ENCODE data around the gene COL27A1. TPM values are rescaled to one million over a fixed set of nuclear protein-coding genes. Genes with fewer than 3 reads are reported as not detected.

The COL27A1 gene
- total RNA-seq, 1 experiment from 2014 or later: 20.1 TPM

DNA sequence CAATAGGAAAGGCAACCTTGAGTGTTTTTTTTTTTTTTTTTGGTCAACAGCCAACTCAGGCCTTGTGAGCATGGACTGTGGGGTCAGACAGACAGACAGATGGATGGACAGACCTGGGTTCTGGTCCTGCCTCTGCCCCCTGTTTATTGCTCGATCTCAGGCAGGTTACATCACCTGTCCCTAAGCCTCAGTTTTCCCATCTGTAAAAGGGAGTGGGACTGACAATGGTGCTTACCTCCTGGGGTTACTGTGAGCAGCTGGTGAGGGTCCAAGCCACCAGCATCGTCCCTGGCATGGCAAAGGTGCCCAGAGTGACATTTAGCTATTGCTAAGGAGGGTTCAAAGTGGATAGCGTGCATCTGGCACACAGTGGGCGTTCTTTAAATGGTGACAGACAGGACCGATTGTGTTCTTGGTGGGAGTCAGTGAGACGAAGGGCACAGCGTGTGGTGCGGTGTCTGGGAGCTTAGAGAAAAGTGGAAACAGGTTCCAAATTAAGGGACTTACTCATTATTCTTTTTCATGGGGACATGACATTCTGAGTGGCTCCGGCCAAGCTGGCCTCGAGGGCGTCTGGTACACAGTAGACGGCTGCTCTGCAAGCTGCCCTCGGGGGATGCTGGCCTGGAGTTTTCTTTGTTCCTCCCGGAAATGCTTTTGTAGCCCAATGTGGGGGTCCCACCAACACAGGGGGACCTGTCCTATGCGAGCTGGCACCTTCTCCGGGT is 72.1 kb downstream of the COL27A1 start:
- CTCF ChIA-PET: no interaction called here
- no peaks in the 10 kb centered on the region for H3K27me3 Mint-ChIP-seq (ENCODE audit: unreplicated experiment)
- TF ChIP-seq, protein P1, sequence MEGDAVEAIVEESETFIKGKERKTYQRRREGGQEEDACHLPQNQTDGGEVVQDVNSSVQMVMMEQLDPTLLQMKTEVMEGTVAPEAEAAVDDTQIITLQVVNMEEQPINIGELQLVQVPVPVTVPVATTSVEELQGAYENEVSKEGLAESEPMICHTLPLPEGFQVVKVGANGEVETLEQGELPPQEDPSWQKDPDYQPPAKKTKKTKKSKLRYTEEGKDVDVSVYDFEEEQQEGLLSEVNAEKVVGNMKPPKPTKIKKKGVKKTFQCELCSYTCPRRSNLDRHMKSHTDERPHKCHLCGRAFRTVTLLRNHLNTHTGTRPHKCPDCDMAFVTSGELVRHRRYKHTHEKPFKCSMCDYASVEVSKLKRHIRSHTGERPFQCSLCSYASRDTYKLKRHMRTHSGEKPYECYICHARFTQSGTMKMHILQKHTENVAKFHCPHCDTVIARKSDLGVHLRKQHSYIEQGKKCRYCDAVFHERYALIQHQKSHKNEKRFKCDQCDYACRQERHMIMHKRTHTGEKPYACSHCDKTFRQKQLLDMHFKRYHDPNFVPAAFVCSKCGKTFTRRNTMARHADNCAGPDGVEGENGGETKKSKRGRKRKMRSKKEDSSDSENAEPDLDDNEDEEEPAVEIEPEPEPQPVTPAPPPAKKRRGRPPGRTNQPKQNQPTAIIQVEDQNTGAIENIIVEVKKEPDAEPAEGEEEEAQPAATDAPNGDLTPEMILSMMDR (IDR thresholded peaks at IDR 0.05; ENCODE audit: unreplicated experiment): no peak
- no TSS peak for BruUV-seq (replicated peaks)
- H3K9me3 Mint-ChIP-seq (ENCODE audit: low read depth, unreplicated experiment): no peaks in the 10 kb centered on the region
- no peak for DNase-seq
- intact Hi-C loops (cut with micrococcal nuclease; ENCODE audit: unreplicated experiment): no loop called here
- no peak overlapping the region for H3K4me3 Mint-ChIP-seq (ENCODE audit: low read depth, unreplicated experiment)
- no peak overlapping the region for H3K27ac Mint-ChIP-seq (ENCODE audit: unreplicated experiment)
- no peaks in the 10 kb centered on the region for H3K36me3 Mint-ChIP-seq (ENCODE audit: insufficient read depth, unreplicated experiment)
- no peaks in the 10 kb centered on the region for H3K4me1 Mint-ChIP-seq (ENCODE audit: low read depth, unreplicated experiment)

DNA sequence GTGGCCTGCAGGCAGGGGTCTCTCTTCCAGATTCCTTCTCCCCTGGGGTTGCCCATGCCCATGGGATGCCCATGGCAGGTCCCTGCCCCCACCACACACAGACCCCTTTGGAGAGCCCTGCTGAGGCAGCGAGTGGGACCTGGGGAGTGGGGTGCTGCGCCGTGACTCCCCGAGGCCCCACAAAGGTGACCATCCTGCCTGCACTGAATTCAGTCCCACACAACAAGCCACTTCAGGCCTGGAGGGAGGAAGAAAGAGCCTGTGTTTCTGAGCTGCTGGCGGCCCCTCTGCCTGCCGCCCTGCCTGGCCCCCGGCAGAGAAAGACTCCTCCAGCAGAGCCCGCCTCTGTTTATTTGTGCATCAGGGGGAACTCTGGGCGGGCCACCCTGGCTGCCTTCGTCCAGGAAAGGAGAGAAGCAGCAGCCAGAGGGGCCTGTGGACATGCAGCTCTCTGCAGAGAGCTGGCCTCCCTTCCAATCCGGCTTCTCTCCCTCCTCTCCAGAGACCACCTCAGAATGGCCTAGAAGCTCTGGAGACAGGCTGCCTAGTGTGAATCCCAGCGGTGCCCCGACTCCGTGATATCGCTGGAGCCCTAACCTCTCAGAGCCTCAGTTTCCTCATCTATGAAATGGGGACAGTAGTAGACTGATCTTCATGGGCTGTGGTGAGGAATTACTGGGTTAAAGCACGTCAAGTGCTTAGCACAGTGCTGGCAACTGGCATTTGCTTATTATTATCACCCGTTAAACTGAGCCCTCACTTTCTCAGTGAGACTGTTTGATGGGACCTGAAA is 72.9 kb downstream of the COL27A1 start:
- H3K4me1 Mint-ChIP-seq (ENCODE audit: low read depth, unreplicated experiment): no peaks in the 10 kb centered on the region
- TF ChIP-seq, protein P1 (IDR thresholded peaks at IDR 0.05; ENCODE audit: unreplicated experiment): no peak
- no peaks in the 10 kb centered on the region for H3K9me3 Mint-ChIP-seq (ENCODE audit: low read depth, unreplicated experiment)
- intact Hi-C loops (cut with micrococcal nuclease; ENCODE audit: unreplicated experiment): no loop called here
- DNase-seq: no peak
- CTCF ChIA-PET: no interaction called here
- no peaks in the 10 kb centered on the region for H3K27me3 Mint-ChIP-seq (ENCODE audit: unreplicated experiment)
- no peaks in the 10 kb centered on the region for H3K36me3 Mint-ChIP-seq (ENCODE audit: insufficient read depth, unreplicated experiment)
- no peak overlapping the region for H3K4me3 Mint-ChIP-seq (ENCODE audit: low read depth, unreplicated experiment)
- BruUV-seq (replicated peaks): no TSS peak
- no peak overlapping the region for H3K27ac Mint-ChIP-seq (ENCODE audit: unreplicated experiment)

DNA sequence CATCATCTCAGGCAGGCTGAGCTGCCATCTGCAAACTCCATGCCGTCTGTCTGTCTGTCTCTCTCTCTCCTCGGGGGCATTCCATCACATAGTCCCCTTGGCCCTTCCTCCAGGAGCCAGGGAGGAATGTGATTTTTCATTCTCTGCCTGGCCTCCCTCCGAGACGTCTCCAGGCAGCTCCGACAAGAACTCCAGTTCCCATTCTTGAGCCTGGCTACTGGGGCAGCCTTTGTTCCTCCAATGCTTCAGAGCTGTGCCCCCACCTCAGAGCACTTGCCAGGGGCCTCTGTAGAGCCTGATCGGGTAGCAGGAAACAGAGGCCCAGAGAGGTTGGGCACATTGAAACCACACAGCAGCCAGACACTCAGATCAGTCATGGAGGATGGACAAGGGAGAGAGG is 74.0 kb downstream of the COL27A1 start:
- TF ChIP-seq, protein P1 (IDR thresholded peaks at IDR 0.05; ENCODE audit: unreplicated experiment): no peak
- BruUV-seq (replicated peaks): no TSS peak
- Mint-ChIP-seq H3K27me3 (ENCODE audit: unreplicated experiment) (no peaks in the 10 kb centered on the region), H3K4me3 (ENCODE audit: low read depth, unreplicated experiment) (no peak overlapping the region), H3K4me1 (ENCODE audit: low read depth, unreplicated experiment) (no peaks in the 10 kb centered on the region), H3K36me3 (ENCODE audit: insufficient read depth, unreplicated experiment) (no peaks in the 10 kb centered on the region), H3K27ac (ENCODE audit: unreplicated experiment) (no peak overlapping the region), H3K9me3 (ENCODE audit: low read depth, unreplicated experiment) (no peaks in the 10 kb centered on the region)
- intact Hi-C loops (cut with micrococcal nuclease; ENCODE audit: unreplicated experiment): no loop called here
- CTCF ChIA-PET: no interaction called here
- DNase-seq: no peak

DNA sequence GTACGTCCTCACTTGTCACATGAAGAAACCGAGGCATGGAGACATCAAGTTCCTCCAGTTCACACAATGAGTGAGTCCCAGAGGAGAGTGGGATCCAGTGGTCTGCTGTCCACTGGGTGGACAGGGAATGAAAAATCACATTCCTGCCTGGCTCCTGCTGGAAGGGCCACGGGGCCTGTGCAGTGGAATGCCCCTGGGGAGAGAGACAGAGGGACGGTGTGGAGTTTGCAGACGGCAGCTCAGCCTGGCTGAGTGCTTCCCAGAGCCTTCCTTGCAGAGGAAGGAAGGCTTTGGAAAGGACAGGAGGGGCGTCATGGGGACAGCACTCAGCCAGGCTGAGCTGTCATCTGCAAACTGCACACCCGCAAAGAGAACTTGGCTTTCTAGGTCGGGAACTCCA is 74.7 kb downstream of the COL27A1 start:
- CTCF ChIA-PET: no interaction called here
- Mint-ChIP-seq H3K27ac (ENCODE audit: unreplicated experiment) (no peak overlapping the region), H3K27me3 (ENCODE audit: unreplicated experiment) (no peaks in the 10 kb centered on the region), H3K36me3 (ENCODE audit: insufficient read depth, unreplicated experiment) (no peaks in the 10 kb centered on the region), H3K4me3 (ENCODE audit: low read depth, unreplicated experiment) (no peak overlapping the region), H3K9me3 (ENCODE audit: low read depth, unreplicated experiment) (no peaks in the 10 kb centered on the region), H3K4me1 (ENCODE audit: low read depth, unreplicated experiment) (no peaks in the 10 kb centered on the region)
- BruUV-seq (replicated peaks): no TSS peak
- TF ChIP-seq, protein P1 (IDR thresholded peaks at IDR 0.05; ENCODE audit: unreplicated experiment): no peak
- DNase-seq: no peak
- intact Hi-C loops (cut with micrococcal nuclease; ENCODE audit: unreplicated experiment): no loop called here
